Right atrium auricular region (tissue), 2 donors: Measurements from ENCODE around the gene TSC22D2. TPM values are rescaled to one million over a fixed set of nuclear protein-coding genes. Genes with fewer than 3 reads are reported as not detected.

Experiments
- DNase-seq: peaks from one replicate; pipeline ENCODE4 v3.0.0-alpha.2; 2019; ENCODE audit warnings: low spot score
- H3K27ac ChIP-seq, 2 donors: fragments of 200-600 bp; sonication (generic); 1 replicate in 1 of 2; 2 replicates in 1 of 2; pipeline ENCODE4 v1.5.1; 2016 to 2019
- H3K27me3 ChIP-seq, 2 donors: fragments of 200-600 bp; sonication (generic); one replicate each; pipeline versions ENCODE4 v1.5.1 to v1.6.0; 2017 to 2019
- H3K36me3 ChIP-seq: fragments of 200-600 bp; sonication (generic); one replicate; pipeline ENCODE4 v1.5.1; 2016
- H3K4me1 ChIP-seq, 2 donors: fragments of 200-600 bp; sonication (generic); one replicate each; pipeline versions ENCODE4 v1.5.1 to v1.6.0; 2017 to 2019
- H3K4me3 ChIP-seq, 2 donors: fragments of 200-600 bp; sonication (generic); 1 replicate in 1 of 2; 2 replicates in 1 of 2; pipeline ENCODE4 v1.5.1; 2017 to 2019; ENCODE audit warnings: mild to moderate bottlenecking in 1 of 2, moderate library complexity in 1 of 2
- H3K9me3 ChIP-seq, 2 donors: fragments of 200-600 bp; sonication (generic); one replicate each; pipeline ENCODE4 v1.5.1; 2019
- CTCF ChIP-seq, 2 donors: fragments of 200-600 bp; sonication (generic); IDR thresholded peaks; one replicate each; pipeline ENCODE4 v1.5.1; 2019; ENCODE audit warnings: antibody characterized with exemption in 2 of 2
- total RNA-seq, 2 donors: library from RNA; depleted of rRNA; stranded (reverse); fragments of >200 nt; gene quantifications; one replicate each; pipeline ENCODE4 v1.1.0, GENCODE V29; 2016

TSC22D2 gene
- total RNA-seq, 2 donors from 2014 or later: 18.1 to 23.5 TPM

- Histone ChIP-seq H3K27me3 (no peaks in the 10 kb centered on the region), H3K4me3 (no peak overlapping the region), H3K4me1 (peaks cover 0 to 42% of the 10 kb centered on the region in 2 donors), H3K9me3 (no peaks in the 10 kb centered on the region), H3K36me3 (no peaks in the 10 kb centered on the region), H3K27ac (no peak overlapping the region)
- TF ChIP-seq CTCF (IDR thresholded peaks at IDR 0.05): no peak
- DNase-seq: no peak
Observed at GRCh38 chr3:150447631-150448465, 39.8 kb downstream of the TSC22D2 start.

GRCh38 chr3:150449169-150449721 lies 41.1 kb downstream of the TSC22D2 start:
- DNase-seq: no peak
- H3K4me1 ChIP-seq: peaks cover 0 to 46% of the 10 kb centered on the region in 2 donors
- no peaks in the 10 kb centered on the region for H3K9me3 ChIP-seq
- no peak overlapping the region for H3K27ac ChIP-seq
- no peak for TF ChIP-seq CTCF (IDR thresholded peaks at IDR 0.05)
- no peaks in the 10 kb centered on the region for H3K36me3 ChIP-seq
- no peak overlapping the region for H3K4me3 ChIP-seq
- H3K27me3 ChIP-seq: no peaks in the 10 kb centered on the region

GRCh38 chr3:150450916-150451315 lies 42.8 kb downstream of the TSC22D2 start:
- no peak overlapping the region for H3K27ac ChIP-seq
- H3K4me1 ChIP-seq: peaks cover 0 to 51% of the 10 kb centered on the region in 2 donors

GRCh38 chr3:150451329-150452048 lies 43.4 kb downstream of the TSC22D2 start:
- Histone ChIP-seq H3K36me3 (no peaks in the 10 kb centered on the region), H3K9me3 (no peaks in the 10 kb centered on the region), H3K4me3 (no peak overlapping the region), H3K27me3 (no peaks in the 10 kb centered on the region), H3K4me1 (peaks cover 0 to 51% of the 10 kb centered on the region in 2 donors), H3K27ac (no peak overlapping the region)
- DNase-seq: no peak
- no peak for TF ChIP-seq CTCF (IDR thresholded peaks at IDR 0.05)

More at GRCh38 chr3:150450916-150451315, 42.8 kb downstream of the TSC22D2 start:
- TF ChIP-seq CTCF (IDR thresholded peaks at IDR 0.05): no peak
- Histone ChIP-seq H3K4me3 (no peak overlapping the region), H3K27me3 (no peaks in the 10 kb centered on the region), H3K36me3 (no peaks in the 10 kb centered on the region), H3K9me3 (no peaks in the 10 kb centered on the region)
- no peak for DNase-seq

- H3K4me3 ChIP-seq: no peak overlapping the region
- H3K27ac ChIP-seq: no peak overlapping the region
- DNase-seq: no peak
- no peaks in the 10 kb centered on the region for H3K9me3 ChIP-seq
- no peaks in the 10 kb centered on the region for H3K36me3 ChIP-seq
- no peak for TF ChIP-seq CTCF (IDR thresholded peaks at IDR 0.05)
- no peaks in the 10 kb centered on the region for H3K27me3 ChIP-seq
- peaks cover 0 to 37% of the 10 kb centered on the region in 2 donors for H3K4me1 ChIP-seq
Observed at GRCh38 chr3:150453353-150453752, 45.3 kb downstream of the TSC22D2 start.
